GM12864 (cell line): ENCODE measurements around the gene NUP43.

Source experiments
- DNase-seq: peaks from one replicate; pipeline ENCODE4 v3.0.0-alpha.2; 2011; ENCODE audit warnings: low read depth
- H3K4me3 ChIP-seq: 2 replicates; pipeline ENCODE4 v1.5.1; 2011; ENCODE audit warnings: mild to moderate bottlenecking, low read depth, low read length, control low read depth
- TF ChIP-seq, protein P1 (sequence below): IDR thresholded peaks from 2 replicates; pipeline ENCODE4 v1.5.1; 2011; ENCODE audit warnings: low read depth, mild to moderate bottlenecking, moderate library complexity, low read length, control low read depth, inconsistent platforms; ENCODE audit errors: missing control alignments

The NUP43 gene, protein sequence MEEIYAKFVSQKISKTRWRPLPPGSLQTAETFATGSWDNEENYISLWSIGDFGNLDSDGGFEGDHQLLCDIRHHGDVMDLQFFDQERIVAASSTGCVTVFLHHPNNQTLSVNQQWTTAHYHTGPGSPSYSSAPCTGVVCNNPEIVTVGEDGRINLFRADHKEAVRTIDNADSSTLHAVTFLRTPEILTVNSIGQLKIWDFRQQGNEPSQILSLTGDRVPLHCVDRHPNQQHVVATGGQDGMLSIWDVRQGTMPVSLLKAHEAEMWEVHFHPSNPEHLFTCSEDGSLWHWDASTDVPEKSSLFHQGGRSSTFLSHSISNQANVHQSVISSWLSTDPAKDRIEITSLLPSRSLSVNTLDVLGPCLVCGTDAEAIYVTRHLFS

GRCh38 chr6:149746147-149746946 lies at the start of gene NUP43:
Gene NUP43 (minus strand): TSS chr6:149746529. CDS start chr6:149746495, 34 bp downstream.
- TF ChIP-seq, protein P1, sequence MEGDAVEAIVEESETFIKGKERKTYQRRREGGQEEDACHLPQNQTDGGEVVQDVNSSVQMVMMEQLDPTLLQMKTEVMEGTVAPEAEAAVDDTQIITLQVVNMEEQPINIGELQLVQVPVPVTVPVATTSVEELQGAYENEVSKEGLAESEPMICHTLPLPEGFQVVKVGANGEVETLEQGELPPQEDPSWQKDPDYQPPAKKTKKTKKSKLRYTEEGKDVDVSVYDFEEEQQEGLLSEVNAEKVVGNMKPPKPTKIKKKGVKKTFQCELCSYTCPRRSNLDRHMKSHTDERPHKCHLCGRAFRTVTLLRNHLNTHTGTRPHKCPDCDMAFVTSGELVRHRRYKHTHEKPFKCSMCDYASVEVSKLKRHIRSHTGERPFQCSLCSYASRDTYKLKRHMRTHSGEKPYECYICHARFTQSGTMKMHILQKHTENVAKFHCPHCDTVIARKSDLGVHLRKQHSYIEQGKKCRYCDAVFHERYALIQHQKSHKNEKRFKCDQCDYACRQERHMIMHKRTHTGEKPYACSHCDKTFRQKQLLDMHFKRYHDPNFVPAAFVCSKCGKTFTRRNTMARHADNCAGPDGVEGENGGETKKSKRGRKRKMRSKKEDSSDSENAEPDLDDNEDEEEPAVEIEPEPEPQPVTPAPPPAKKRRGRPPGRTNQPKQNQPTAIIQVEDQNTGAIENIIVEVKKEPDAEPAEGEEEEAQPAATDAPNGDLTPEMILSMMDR, result peak; percentile 59
- peak; percentile 95 for DNase-seq
- H3K4me3 ChIP-seq, result peak within 1 kb of the TSS; percentile 88

DNA sequence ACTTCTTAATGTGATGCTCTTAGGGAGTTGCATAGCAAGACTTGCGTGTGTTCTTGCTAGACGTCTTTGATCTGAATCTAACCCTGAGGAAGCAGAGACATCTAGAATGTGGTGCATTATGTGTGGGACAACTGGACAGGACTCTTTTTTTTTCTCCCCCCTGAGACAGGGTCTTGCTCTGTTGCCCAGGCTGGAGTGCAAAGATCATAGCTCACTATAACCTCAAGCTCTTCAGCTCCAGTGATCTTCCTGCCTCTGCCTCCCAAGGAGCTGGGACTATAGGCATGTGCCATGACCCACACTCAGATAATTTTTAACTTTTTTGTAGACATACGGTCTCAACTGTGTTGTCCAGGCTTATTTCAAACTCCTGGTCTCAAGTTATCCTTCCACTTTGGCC lies 37.2 kb upstream of the NUP43 start:
- no peak overlapping the region for H3K4me3 ChIP-seq
- TF ChIP-seq, protein P1, result no peak
- no peak for DNase-seq

GRCh38 chr6:149782337-149782736 lies 36.0 kb upstream of the NUP43 start:
- DNase-seq, result no peak
- TF ChIP-seq, protein P1, result no peak
- no peak overlapping the region for H3K4me3 ChIP-seq

GRCh38 chr6:149781715-149782114 lies 35.4 kb upstream of the NUP43 start:
- TF ChIP-seq, protein P1, result no peak
- DNase-seq, result no peak
- no peak overlapping the region for H3K4me3 ChIP-seq

DNA sequence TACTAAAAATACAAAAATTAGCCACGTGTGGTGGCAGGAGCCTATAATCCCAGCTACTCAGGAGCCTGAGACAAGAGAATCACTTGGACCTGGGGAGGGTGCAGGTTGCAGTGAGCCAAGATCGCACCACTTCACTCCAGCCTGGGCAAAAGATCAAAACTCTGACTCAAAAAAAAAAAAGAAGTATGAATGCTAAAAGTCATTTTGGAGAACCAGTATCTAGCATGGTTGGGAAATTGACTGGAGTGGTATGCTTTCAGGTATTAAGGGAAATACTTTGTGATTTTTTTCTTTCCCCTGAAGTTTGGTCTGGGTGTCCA lies 33.3 kb upstream of the NUP43 start:
- TF ChIP-seq, protein P1, result no peak
- H3K4me3 ChIP-seq, result no peak overlapping the region
- DNase-seq, result no peak

DNA sequence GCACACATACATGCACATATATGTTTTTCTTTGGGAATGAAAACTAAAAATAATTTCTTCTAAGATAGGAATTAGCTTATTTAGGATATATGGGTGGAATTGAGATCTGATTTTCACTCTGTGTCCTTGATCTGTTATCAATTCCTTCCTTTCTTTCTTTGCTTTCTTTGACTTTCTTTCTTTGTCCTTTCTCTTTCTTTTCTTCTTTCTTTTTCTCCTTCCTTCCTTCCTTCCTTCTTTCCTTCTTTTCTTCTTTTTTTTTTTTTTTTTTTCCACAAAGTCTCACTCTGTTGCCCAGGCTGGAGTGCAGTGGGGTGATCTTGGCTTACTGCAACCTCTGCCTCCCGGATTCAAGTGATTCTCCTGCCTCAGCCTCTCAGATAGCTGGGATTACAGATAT lies 31.3 kb upstream of the NUP43 start:
- no peak overlapping the region for H3K4me3 ChIP-seq
- TF ChIP-seq, protein P1, result no peak
- no peak for DNase-seq
